ENCODE measurements around the gene QRICH1.

QRICH1 gene

GRCh38 chr3:49134471-49135265 lies 40.8 kb upstream of the QRICH1 start:
- no peak for TF ChIP-seq CTCF (IDR thresholded peaks at IDR 0.05; ENCODE audit: low read depth, low read length, poor library complexity, severe bottlenecking)
- no peak for TF ChIP-seq EZH2phosphoT487 (IDR thresholded peaks at IDR 0.05; ENCODE audit: borderline replicate concordance, low read length)
- H3K4me2 ChIP-seq (ENCODE audit: low read length), result no peak overlapping the region
- H4K20me1 ChIP-seq (ENCODE audit: control insufficient read depth, insufficient read depth, low read depth, low read length), result no peaks in the 10 kb centered on the region
- H3K4me1 ChIP-seq (ENCODE audit: control insufficient read depth, low read length), result peaks cover 4% of the 10 kb centered on the region; the same call in 1 of the 2 replicates
- no peaks in the 10 kb centered on the region for H3K9me2 ChIP-seq (replicated peaks; ENCODE audit: control insufficient read depth, low read length)
- no peaks in the 10 kb centered on the region for H3K36me3 ChIP-seq (ENCODE audit: control insufficient read depth, low read length)
- no peaks in the 10 kb centered on the region for H3K9me3 ChIP-seq (ENCODE audit: control insufficient read depth, insufficient read depth, low read length)
- H3K27ac ChIP-seq (ENCODE audit: low read depth, low read length), result no peak overlapping the region
- H3K4me3 ChIP-seq (ENCODE audit: low read length), result no peak overlapping the region
- H3F3A ChIP-seq (ENCODE audit: control insufficient read depth, insufficient read depth), result no peaks in the 10 kb centered on the region
- H3K27me3 ChIP-seq (ENCODE audit: control insufficient read depth, low read length), result peaks cover 3% of the 10 kb centered on the region; the same call in 1 of the 2 replicates
- H3K79me2 ChIP-seq (ENCODE audit: control insufficient read depth, low read length), result no peaks in the 10 kb centered on the region

GRCh38 chr3:49133226-49133951 lies 39.5 kb upstream of the QRICH1 start:
- Histone ChIP-seq H3K4me3 (ENCODE audit: low read length) (peak overlapping the region; percentile 55), H3K27ac (ENCODE audit: low read depth, low read length) (no peak overlapping the region)

GRCh38 chr3:49132437-49133225 lies 38.8 kb upstream of the QRICH1 start, which contains the start of gene LAMB2:
Gene LAMB2, minus strand, starts transcription at chr3:49133050. Its CDS starts 183 bp downstream, at chr3:49132867.
- Histone ChIP-seq H3F3A (ENCODE audit: control insufficient read depth, insufficient read depth) (no peaks in the 10 kb centered on the region), H3K79me2 (ENCODE audit: control insufficient read depth, low read length) (no peaks in the 10 kb centered on the region), H3K4me3 (ENCODE audit: low read length) (peak within 1 kb of the TSS; percentile 55), H3K9me3 (ENCODE audit: control insufficient read depth, insufficient read depth, low read length) (no peaks in the 10 kb centered on the region), H3K27me3 (ENCODE audit: control insufficient read depth, low read length) (no peaks in the 10 kb centered on the region), H3K4me2 (ENCODE audit: low read length) (peak within 1 kb of the TSS; percentile 59), H3K9me2 (replicated peaks; ENCODE audit: control insufficient read depth, low read length) (no peaks in the 10 kb centered on the region), H3K4me1 (ENCODE audit: control insufficient read depth, low read length) (peaks cover 10% of the 10 kb centered on the region; the same call in 1 of the 2 replicates), H3K27ac (ENCODE audit: low read depth, low read length) (no peak within 1 kb of the TSS), H4K20me1 (ENCODE audit: control insufficient read depth, insufficient read depth, low read depth, low read length) (no peaks in the 10 kb centered on the region), H3K36me3 (ENCODE audit: control insufficient read depth, low read length) (no peaks in the 10 kb centered on the region)
- TF ChIP-seq CTCF (IDR thresholded peaks at IDR 0.05; ENCODE audit: low read depth, low read length, poor library complexity, severe bottlenecking) (no peak), EZH2phosphoT487 (IDR thresholded peaks at IDR 0.05; ENCODE audit: borderline replicate concordance, low read length) (no peak)

More at GRCh38 chr3:49133226-49133951, 39.5 kb upstream of the QRICH1 start:
- Histone ChIP-seq H3K36me3 (ENCODE audit: control insufficient read depth, low read length) (no peaks in the 10 kb centered on the region), H3K79me2 (ENCODE audit: control insufficient read depth, low read length) (no peaks in the 10 kb centered on the region), H3K9me3 (ENCODE audit: control insufficient read depth, insufficient read depth, low read length) (no peaks in the 10 kb centered on the region), H3K4me2 (ENCODE audit: low read length) (peak overlapping the region; percentile 59), H3F3A (ENCODE audit: control insufficient read depth, insufficient read depth) (no peaks in the 10 kb centered on the region), H3K27me3 (ENCODE audit: control insufficient read depth, low read length) (peaks cover 3% of the 10 kb centered on the region; the same call in 1 of the 2 replicates), H3K9me2 (replicated peaks; ENCODE audit: control insufficient read depth, low read length) (no peaks in the 10 kb centered on the region), H3K4me1 (ENCODE audit: control insufficient read depth, low read length) (peaks cover 10% of the 10 kb centered on the region; the same call in 1 of the 2 replicates), H4K20me1 (ENCODE audit: control insufficient read depth, insufficient read depth, low read depth, low read length) (no peaks in the 10 kb centered on the region)
- TF ChIP-seq CTCF (IDR thresholded peaks at IDR 0.05; ENCODE audit: low read depth, low read length, poor library complexity, severe bottlenecking) (no peak), EZH2phosphoT487 (IDR thresholded peaks at IDR 0.05; ENCODE audit: borderline replicate concordance, low read length) (no peak)

All from DOHH2 (cell line).